ENCODE results near the gene SRP68. TPM values are rescaled to one million over a fixed set of nuclear protein-coding genes. Genes with fewer than 3 reads are reported as not detected.
"Not testable (repeated sequence)": the region's sequence is repeated elsewhere in the genome, so short reads cannot be mapped to it uniquely, and the experiment has no call there.

Gene SRP68
- total and polyA plus RNA-seq, 9 of the 15 experiments (the other 6 are each of a cell fraction or from before 2014, with no cell fraction given), result 29.4 to 92.6 (median 36.2) TPM

DNA sequence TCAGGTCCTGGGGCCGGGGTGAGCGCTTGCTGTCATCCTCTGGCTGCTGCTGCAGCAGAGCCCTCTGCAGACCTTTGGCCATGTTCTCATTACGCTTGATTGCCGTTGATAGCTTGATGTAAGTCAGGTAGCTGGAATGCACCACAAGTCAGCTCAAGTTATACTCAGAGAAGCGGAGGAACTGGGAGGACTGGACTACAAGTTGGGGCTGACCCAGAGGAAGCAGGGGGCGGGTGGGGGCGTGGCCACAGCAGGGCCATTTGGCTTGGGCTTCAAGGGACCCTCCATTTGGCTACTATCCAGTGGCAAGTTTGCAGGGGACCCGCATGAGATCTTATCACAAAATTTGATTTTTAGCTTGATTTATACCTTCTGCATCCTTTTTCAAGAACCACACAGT is 26.3 kb downstream of the SRP68 start:
- DNase-seq (ENCODE audit: extremely low read depth in 1 of 4, low spot score in 3 of 4), result peak in 2 of 4 experiments; percentile 45 to 52
- no peaks in the 10 kb centered on the region for H3K9me3 ChIP-seq (replicated peaks; ENCODE audit: control insufficient read depth, insufficient read depth, low read depth, low read length)
- ChIA-PET POLR2A (interaction anchor here (1.8 kb wide), 1 partner anchor 11 kb away, joined by 12 read pairs; no protein-coding TSS in a partner anchor), CTCF (ENCODE audit: low intra/inter-chr PET ratio) (no interaction called here)
- BruUV-seq (replicated peaks), result no TSS peak
- no peak overlapping the region for H3K4me3 ChIP-seq
- peaks cover 94% of the 10 kb centered on the region for H3K36me3 ChIP-seq (ENCODE audit: control insufficient read depth, insufficient read depth, low read length)
- H2AFZ ChIP-seq (ENCODE audit: low read depth, low read length), result no peak overlapping the region
- no peaks in the 10 kb centered on the region for H3K9me1 ChIP-seq (ENCODE audit: control insufficient read depth, insufficient read depth, low read length)
- H3K4me2 ChIP-seq (ENCODE audit: insufficient read depth, low read length), result no peak overlapping the region
- no peak for ATAC-seq
- no peak overlapping the region for H3K27ac ChIP-seq (ENCODE audit: extremely low read depth, low read depth, low read length)
- H3K79me2 ChIP-seq (ENCODE audit: control insufficient read depth, insufficient read depth, low read length), result 0 out of 3 replicates have a peak, but pooled peaks cover 2% of the 10 kb centered on the region
- 100% methylated on average over 5 of the region's 8 CpGs for WGBS (ENCODE audit: insufficient coverage, low coverage, missing lambda C conversion rate)
- no peaks in the 10 kb centered on the region for H3K4me1 ChIP-seq (replicated peaks in 1 of 2; ENCODE audit: control insufficient read depth in 2 of 2, insufficient read depth in 2 of 2, low read length in 2 of 2)
- in situ Hi-C loops (cut with MboI) (no loop called here), intact Hi-C loops (cut with micrococcal nuclease) (no loop called here)
- no peak for TF ChIP-seq ZNF347 (CRISPR knock-in tag; IDR thresholded peaks at IDR 0.05; ENCODE audit: low read depth)
- H4K20me1 ChIP-seq (replicated peaks; ENCODE audit: control insufficient read depth, insufficient read depth, low read length), result 0 out of 2 replicates have a peak, but pooled peaks cover 5% of the 10 kb centered on the region
- H3K27me3 ChIP-seq (ENCODE audit: control insufficient read depth in 2 of 2, insufficient read depth in 2 of 2, low read length in 2 of 2), result no peaks in the 10 kb centered on the region
- FAIRE-seq, result no peak
- H3K9ac ChIP-seq (ENCODE audit: insufficient read depth in 1 of 2, low read depth in 2 of 2, low read length in 2 of 2), result no peak overlapping the region

- H3K27ac ChIP-seq (ENCODE audit: extremely low read depth, low read depth, low read length); H4K20me1 ChIP-seq (replicated peaks; ENCODE audit: control insufficient read depth, insufficient read depth, low read length); H3K9me1 ChIP-seq (ENCODE audit: control insufficient read depth, insufficient read depth, low read length); H3K9me3 ChIP-seq (replicated peaks; ENCODE audit: control insufficient read depth, insufficient read depth, low read depth, low read length); H3K4me3 ChIP-seq; DNase-seq (ENCODE audit: extremely low read depth in 1 of 4, low spot score in 3 of 4); intact Hi-C loops (cut with micrococcal nuclease); H2AFZ ChIP-seq (ENCODE audit: low read depth, low read length); ATAC-seq; FAIRE-seq; H3K4me2 ChIP-seq (ENCODE audit: insufficient read depth, low read length); CTCF ChIA-PET (ENCODE audit: low intra/inter-chr PET ratio); BruUV-seq (replicated peaks); H3K4me1 ChIP-seq (replicated peaks in 1 of 2; ENCODE audit: control insufficient read depth in 2 of 2, insufficient read depth in 2 of 2, low read length in 2 of 2); in situ Hi-C loops (cut with MboI); H3K9ac ChIP-seq (ENCODE audit: insufficient read depth in 1 of 2, low read depth in 2 of 2, low read length in 2 of 2); H3K79me2 ChIP-seq (ENCODE audit: control insufficient read depth, insufficient read depth, low read length); POLR2A ChIA-PET; H3K27me3 ChIP-seq (ENCODE audit: control insufficient read depth in 2 of 2, insufficient read depth in 2 of 2, low read length in 2 of 2): not testable (repeated sequence)
- H3K36me3 ChIP-seq (ENCODE audit: control insufficient read depth, insufficient read depth, low read length), result peaks cover 94% of the 10 kb centered on the region
- TF ChIP-seq NFIC (IDR thresholded peaks at IDR 0.05) (peak; percentile 94), NFIX (CRISPR knock-in tag; IDR thresholded peaks at IDR 0.05; ENCODE audit: low read depth) (peak; percentile 70)
- WGBS (ENCODE audit: insufficient coverage, low coverage, missing lambda C conversion rate), result 91% methylated on average over 5 of the region's 11 CpGs
Measured at GRCh38 chr17:76044475-76045007, 27.8 kb downstream of the SRP68 start.
